Calu3 (cell line): ENCODE results near the gene NETO2. TPM values are rescaled to one million over a fixed set of nuclear protein-coding genes. Genes with fewer than 3 reads are reported as not detected.

Source experiments
- BruUV-seq: library from RNA; stranded (reverse); fragments of 400-500 nt; replicated peaks from 2 replicates; lab custom pipeline; 2021; lab: Mats Ljungman, UMichigan
- CTCF ChIA-PET: fragments of 300-600 bp; sonication (Branson Sonifier 250); formaldehyde crosslinking; loops from one replicate; lab custom pipeline; 2022; ENCODE audit warnings: antibody characterized with exemption; lab: Charles Lee
- DNase-seq: peaks from one replicate; pipeline ENCODE4 v3.0.0; 2022
- H3K27ac Mint-ChIP-seq: one replicate; pipeline ENCODE4 v1.8.0; 2022; ENCODE audit warnings: mixed read lengths; ENCODE audit not compliant: unreplicated experiment
- H3K27me3 Mint-ChIP-seq: one replicate; pipeline ENCODE4 v1.8.0; 2022; ENCODE audit warnings: mixed read lengths; ENCODE audit not compliant: unreplicated experiment
- H3K36me3 Mint-ChIP-seq: one replicate; pipeline ENCODE4 v1.8.0; 2022; ENCODE audit warnings: mild to moderate bottlenecking, moderate library complexity, mixed read lengths; ENCODE audit not compliant: insufficient read depth, unreplicated experiment
- H3K4me1 Mint-ChIP-seq: one replicate; pipeline ENCODE4 v1.8.0; 2022; ENCODE audit warnings: mild to moderate bottlenecking, low read depth, mixed read lengths; ENCODE audit not compliant: unreplicated experiment
- H3K4me3 Mint-ChIP-seq: one replicate; pipeline ENCODE4 v1.8.0; 2022; ENCODE audit warnings: mild to moderate bottlenecking, low read depth, moderate library complexity, mixed read lengths; ENCODE audit not compliant: unreplicated experiment
- H3K9me3 Mint-ChIP-seq: one replicate; pipeline ENCODE4 v1.8.0; 2022; ENCODE audit warnings: low read depth, mixed read lengths; ENCODE audit not compliant: unreplicated experiment
- CTCF ChIP-seq: fragments of 200-600 bp; IDR thresholded peaks from one replicate; pipeline ENCODE4 v1.8.0; 2022; ENCODE audit warnings: antibody characterized with exemption; ENCODE audit not compliant: unreplicated experiment
- intact Hi-C: fragments of 100-400 bp; cut with micrococcal nuclease; formaldehyde crosslinking; loops from one replicate; pipeline ENCODE4 v1.10.0; 2022; ENCODE audit not compliant: unreplicated experiment
- total RNA-seq: library from RNA; stranded (reverse); gene quantifications from 2 replicates; pipeline ENCODE4 v1.2.3, GENCODE V29; 2022

The NETO2 gene
- total RNA-seq, 1 experiment from 2014 or later, result 83.5 TPM

DNA sequence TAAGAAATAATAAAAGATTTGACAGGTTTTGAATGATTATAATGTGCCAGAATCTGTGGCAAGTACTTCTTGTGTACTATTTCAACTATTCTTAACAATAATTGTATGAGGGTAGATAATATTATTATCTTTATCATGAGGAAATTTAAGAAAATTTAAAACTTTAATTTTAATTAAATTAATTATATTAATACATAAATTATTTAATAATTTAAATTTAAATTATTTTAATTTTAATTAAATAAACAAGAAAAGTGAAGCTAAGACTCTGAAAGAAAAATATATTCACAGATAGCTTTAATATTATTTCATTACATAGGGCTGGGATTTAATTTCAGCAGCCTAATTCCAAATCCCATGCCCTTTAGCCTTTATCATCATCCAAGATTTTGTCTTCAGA lies 31.4 kb upstream of the NETO2 start:
- BruUV-seq, result no TSS peak
- H3K27me3 Mint-ChIP-seq, result no peaks in the 10 kb centered on the region

GRCh38 chr16:47162670-47163420 lies 19.1 kb upstream of the NETO2 start:
- H3K36me3 Mint-ChIP-seq, result peaks cover 3% of the 10 kb centered on the region
- TF ChIP-seq CTCF, result no peak
- no peak overlapping the region for H3K4me3 Mint-ChIP-seq
- intact Hi-C loops, result no loop called here
- no peaks in the 10 kb centered on the region for H3K4me1 Mint-ChIP-seq
- H3K9me3 Mint-ChIP-seq, result no peaks in the 10 kb centered on the region
- CTCF ChIA-PET, result no interaction called here
- no peak overlapping the region for H3K27ac Mint-ChIP-seq
- no peak for DNase-seq
- BruUV-seq, result no TSS peak
- no peaks in the 10 kb centered on the region for H3K27me3 Mint-ChIP-seq

More for the DNA sequence above, 31.4 kb upstream of the NETO2 start:
- no peaks in the 10 kb centered on the region for H3K9me3 Mint-ChIP-seq
- CTCF ChIA-PET, result no interaction called here
- no peak overlapping the region for H3K27ac Mint-ChIP-seq
- TF ChIP-seq CTCF, result no peak
- no peak for DNase-seq
- no peaks in the 10 kb centered on the region for H3K36me3 Mint-ChIP-seq
- no peak overlapping the region for H3K4me3 Mint-ChIP-seq
- H3K4me1 Mint-ChIP-seq, result no peaks in the 10 kb centered on the region
- intact Hi-C loops, result no loop called here

- Mint-ChIP-seq H3K36me3 (peaks cover 3% of the 10 kb centered on the region), H3K4me3 (no peak overlapping the region), H3K9me3 (no peaks in the 10 kb centered on the region), H3K27ac (no peak overlapping the region), H3K4me1 (no peaks in the 10 kb centered on the region), H3K27me3 (no peaks in the 10 kb centered on the region)
- no TSS peak for BruUV-seq
- intact Hi-C loops, result no loop called here
- no peak for TF ChIP-seq CTCF
- CTCF ChIA-PET, result no interaction called here
- DNase-seq, result no peak
These were observed 17.7 kb upstream of the NETO2 start for GRCh38 chr16:47161464-47161863.

DNA sequence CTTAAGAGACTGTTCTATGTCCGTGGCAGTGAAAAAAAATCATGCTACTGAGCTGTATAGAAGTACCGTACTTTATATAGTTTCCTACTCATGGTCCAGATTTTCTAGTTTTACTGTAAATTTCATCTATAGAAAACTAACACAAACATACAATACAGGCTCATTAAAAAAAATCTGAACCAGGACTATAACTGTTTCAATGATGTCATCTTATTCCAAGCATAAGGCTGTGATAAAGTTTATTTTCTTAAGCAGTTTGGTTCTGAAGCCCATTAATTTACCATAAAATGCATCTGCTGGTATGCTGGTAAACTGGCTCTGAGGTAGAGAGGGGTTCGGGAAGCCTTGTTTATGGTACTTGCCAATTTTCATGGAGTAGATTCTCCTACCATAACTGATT lies 16.7 kb upstream of the NETO2 start:
- CTCF ChIA-PET, result no interaction called here
- Mint-ChIP-seq H3K4me3 (no peak overlapping the region), H3K27me3 (no peaks in the 10 kb centered on the region), H3K27ac (no peak overlapping the region), H3K36me3 (peaks cover 3% of the 10 kb centered on the region), H3K4me1 (no peaks in the 10 kb centered on the region), H3K9me3 (no peaks in the 10 kb centered on the region)
- no peak for DNase-seq
- TF ChIP-seq CTCF, result no peak
- no TSS peak for BruUV-seq
- intact Hi-C loops, result no loop called here
